Esophagus (tissue), 2 donors: ENCODE data around the gene TOX3. TPM values are rescaled to one million over a fixed set of nuclear protein-coding genes. Genes with fewer than 3 reads are reported as not detected.

ENCODE experiments used
- H3K27ac ChIP-seq, 2 donors: one replicate each; pipeline ENCODE4 v1.5.1; 2013; ENCODE audit warnings: low read depth in 2 of 2, mild to moderate bottlenecking in 2 of 2, inconsistent platforms in 1 of 2, low read length in 1 of 2, moderate library complexity in 1 of 2
- H3K27me3 ChIP-seq, 2 donors: one replicate each; pipeline ENCODE4 v1.6.1; 2013; ENCODE audit warnings: low read length in 2 of 2, control low read depth in 1 of 2, mild to moderate bottlenecking in 1 of 2; ENCODE audit not compliant: insufficient read depth in 2 of 2, control insufficient read depth in 1 of 2
- H3K36me3 ChIP-seq, 2 donors: one replicate each; pipeline ENCODE4 v1.6.1; 2013; ENCODE audit warnings: low read length in 1 of 2; ENCODE audit not compliant: control insufficient read depth in 2 of 2, insufficient read depth in 2 of 2
- H3K4me1 ChIP-seq, 2 donors: one replicate each; pipeline ENCODE4 v1.6.1; 2013; ENCODE audit warnings: low read length in 1 of 2; ENCODE audit not compliant: control insufficient read depth in 2 of 2, insufficient read depth in 2 of 2
- H3K4me3 ChIP-seq, 2 donors: one replicate each; pipeline ENCODE4 v1.5.1; 2013; ENCODE audit warnings: low read length in 2 of 2, mild to moderate bottlenecking in 2 of 2, low read depth in 1 of 2, moderate library complexity in 1 of 2
- H3K9me3 ChIP-seq, 2 donors: one replicate each; pipeline ENCODE4 v1.6.1; 2013; ENCODE audit warnings: mild to moderate bottlenecking in 2 of 2, low read depth in 1 of 2, low read length in 1 of 2, moderate library complexity in 1 of 2; ENCODE audit not compliant: control insufficient read depth in 2 of 2, insufficient read depth in 1 of 2
- WGBS, 2 donors: extraction: QIAGEN DNeasy Blood & Tissue Kit; methylation state at CpG; one replicate each; pipeline ENCODE4 v1.1.7; 2013; 5-methylcytosine and 5-hydroxymethylcytosine counted together
- polyA plus RNA-seq, 2 donors: library from polyadenylated mRNA; stranded (reverse); fragments of 200-250 nt; gene quantifications; one replicate each; pipeline ENCODE4 v1.2.3, GENCODE V29; 2013
- donor health status: healthy with polysubstance abuse.
- donor health status: Bipolar disorder and iron deficiency.

Gene TOX3
- polyA plus RNA-seq, 2 donors: 0.04 to 0.07 TPM

DNA sequence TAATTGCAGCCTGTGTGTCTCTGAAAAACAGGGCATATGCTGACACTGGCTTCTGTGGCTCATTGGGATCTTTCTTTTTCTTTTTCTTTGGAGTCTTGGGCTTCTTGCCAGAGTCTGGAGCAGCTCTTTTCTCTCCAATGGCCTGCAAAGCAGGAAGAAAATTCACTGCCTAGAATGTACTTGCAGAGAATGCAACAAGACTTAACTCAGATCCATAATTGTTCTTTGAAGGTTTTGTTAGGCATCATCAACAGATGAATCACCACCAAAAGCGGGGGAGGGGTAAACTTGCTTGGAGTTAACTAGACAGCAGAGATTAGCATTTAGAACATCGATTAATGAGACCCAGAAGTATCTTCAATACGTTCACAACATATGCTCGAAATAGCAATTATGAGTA is 100.9 kb downstream of the TOX3 start:
- no peaks in the 10 kb centered on the region for H3K4me1 ChIP-seq
- no peaks in the 10 kb centered on the region for H3K36me3 ChIP-seq
- H3K9me3 ChIP-seq: no peaks in the 10 kb centered on the region
- no peak overlapping the region for H3K27ac ChIP-seq
- H3K27me3 ChIP-seq: no peaks in the 10 kb centered on the region
- WGBS, 2 donors: 45 to 56% methylated on average over 4 of the region's 4 CpGs
- no peak overlapping the region for H3K4me3 ChIP-seq

GRCh38 chr16:52441886-52442285 is 105.1 kb downstream of the TOX3 start:
- Histone ChIP-seq H3K36me3 (no peaks in the 10 kb centered on the region), H3K27me3 (no peaks in the 10 kb centered on the region), H3K4me3 (no peak overlapping the region), H3K27ac (no peak overlapping the region), H3K9me3 (peaks cover 3% of the 10 kb centered on the region in 2 donors), H3K4me1 (no peaks in the 10 kb centered on the region)
- WGBS, 2 donors: 87 to 92% methylated on average over 3 of the region's 3 CpGs

DNA sequence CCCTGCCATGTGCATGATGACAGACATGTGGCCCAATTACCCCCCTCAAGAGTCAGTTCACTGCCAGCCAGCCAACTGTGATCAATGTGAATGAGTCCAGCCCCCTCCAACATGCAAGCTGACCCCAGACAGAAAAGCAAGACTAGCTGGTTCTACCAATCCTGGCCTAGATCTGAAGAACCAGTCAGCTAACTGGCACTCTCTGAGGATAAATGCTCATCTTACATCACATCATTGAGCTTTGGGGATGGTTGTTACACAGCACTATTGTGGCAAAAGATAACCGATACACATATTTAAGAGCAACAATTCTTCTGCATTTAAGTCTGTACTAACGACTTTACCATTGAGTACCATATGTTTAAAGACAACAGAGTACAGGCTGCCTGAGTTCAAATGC is 106.7 kb downstream of the TOX3 start:
- no peaks in the 10 kb centered on the region for H3K4me1 ChIP-seq
- H3K36me3 ChIP-seq: no peaks in the 10 kb centered on the region
- WGBS, 2 donors: 88 to 98% methylated on average over 2 of the region's 2 CpGs
- H3K27ac ChIP-seq: no peak overlapping the region
- no peak overlapping the region for H3K4me3 ChIP-seq
- no peaks in the 10 kb centered on the region for H3K27me3 ChIP-seq
- peaks cover 3% of the 10 kb centered on the region in 2 donors for H3K9me3 ChIP-seq

- no peaks in the 10 kb centered on the region for H3K27me3 ChIP-seq
- H3K4me1 ChIP-seq: no peaks in the 10 kb centered on the region
- WGBS, 2 donors: 88 to 90% methylated on average over 5 of the region's 5 CpGs
- no peak overlapping the region for H3K27ac ChIP-seq
- no peak overlapping the region for H3K4me3 ChIP-seq
- no peaks in the 10 kb centered on the region for H3K36me3 ChIP-seq
- peaks cover 3% of the 10 kb centered on the region in 2 donors for H3K9me3 ChIP-seq
Observed at GRCh38 chr16:52439750-52440149, 107.2 kb downstream of the TOX3 start.

DNA sequence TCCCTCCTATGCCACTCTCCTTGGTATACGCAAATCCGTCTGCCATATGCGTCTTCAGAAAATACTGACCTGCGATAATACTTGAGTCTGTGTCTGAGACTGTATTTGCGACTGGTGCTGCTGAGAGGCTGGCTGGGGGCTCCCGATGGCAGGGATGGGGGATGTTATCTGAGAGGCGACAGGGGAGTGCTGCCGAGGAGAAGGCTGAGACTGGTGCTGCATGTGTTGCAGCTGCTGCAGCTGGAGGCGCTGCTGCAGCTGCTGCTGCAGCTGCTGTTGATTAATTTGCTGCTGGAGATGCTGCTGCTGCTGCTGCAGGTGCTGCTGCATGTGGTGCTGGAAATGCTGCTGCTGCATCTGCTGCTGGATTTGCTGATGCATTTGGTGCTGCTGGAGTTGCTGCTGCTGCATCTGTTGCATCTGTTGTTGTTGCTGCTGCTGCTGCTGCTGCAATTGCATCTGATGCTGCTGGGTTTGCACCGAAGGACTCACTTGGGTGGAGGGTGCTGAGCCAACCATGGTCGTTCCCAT is 107.7 kb downstream of the TOX3 start:
- Histone ChIP-seq H3K36me3 (no peaks in the 10 kb centered on the region), H3K4me3 (no peak overlapping the region), H3K9me3 (peaks cover 3% of the 10 kb centered on the region in 2 donors), H3K27me3 (no peaks in the 10 kb centered on the region), H3K27ac (no peak overlapping the region), H3K4me1 (no peaks in the 10 kb centered on the region)
- 85 to 88% methylated on average over 11 of the region's 11 CpGs for WGBS, 2 donors

DNA sequence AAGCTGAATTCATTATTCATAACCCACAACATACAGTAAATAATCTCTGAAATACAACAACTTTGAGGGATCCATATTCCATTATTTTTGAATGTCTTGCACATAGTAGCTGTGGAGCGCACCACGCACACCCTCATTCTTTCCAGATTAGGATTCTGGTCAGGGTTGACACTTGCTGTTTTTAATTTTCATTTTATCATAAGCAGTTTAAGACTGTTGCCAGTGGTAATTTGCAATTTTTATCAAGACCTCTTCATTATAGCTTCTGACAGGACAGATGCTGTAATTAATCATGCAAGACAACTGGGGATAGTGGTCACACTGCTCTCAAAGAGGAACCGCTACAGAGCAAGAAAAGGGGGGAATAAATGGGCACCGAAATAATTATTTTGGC is 109.7 kb downstream of the TOX3 start:
- Histone ChIP-seq H3K9me3 (peaks cover 3% of the 10 kb centered on the region in 2 donors), H3K4me3 (no peak overlapping the region)
- WGBS, 2 donors: 93 to 96% methylated on average over 4 of the region's 4 CpGs

DNA sequence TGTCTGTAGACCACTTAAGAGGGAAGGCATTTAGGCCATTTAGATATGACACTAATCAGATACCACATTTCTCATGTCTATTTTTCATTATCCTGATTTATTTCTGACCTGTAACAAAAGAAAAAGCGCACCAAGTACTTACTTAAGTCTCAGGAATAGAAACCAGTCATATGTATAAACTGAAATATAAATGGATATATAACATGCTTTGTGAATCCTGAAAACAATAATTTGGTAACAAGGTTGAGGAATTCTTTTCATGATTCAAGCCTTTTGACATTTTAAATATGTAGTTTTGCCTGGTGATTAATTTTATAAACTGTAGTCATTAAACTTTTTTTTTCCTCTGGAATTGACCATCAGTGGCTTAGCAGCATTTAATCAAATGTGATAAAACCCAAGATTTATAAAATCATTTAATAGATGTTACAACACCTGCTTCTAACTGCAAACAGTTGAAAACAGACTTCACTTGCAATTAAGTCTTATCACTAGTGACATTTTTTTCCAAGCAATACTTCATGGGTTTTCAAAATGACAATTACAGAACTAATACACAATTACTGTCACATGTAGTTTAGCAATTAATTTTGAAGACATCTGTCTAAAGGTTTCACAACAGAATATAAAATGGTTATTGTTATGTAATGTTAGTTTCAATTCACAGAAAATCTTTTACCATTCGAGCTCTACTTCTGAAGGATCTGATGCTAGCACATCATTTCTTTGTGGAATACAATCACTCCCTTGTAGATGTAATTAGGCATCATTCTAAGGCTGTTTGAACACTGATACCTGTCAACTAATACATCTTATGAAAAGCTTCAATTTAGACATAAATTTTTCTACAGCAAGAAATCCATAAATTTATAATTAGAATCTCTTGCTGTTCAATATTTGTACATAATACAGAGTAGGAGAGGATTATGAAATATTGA is 110.3 kb downstream of the TOX3 start:
- no peaks in the 10 kb centered on the region for H3K36me3 ChIP-seq
- H3K27ac ChIP-seq: no peak overlapping the region
- H3K4me1 ChIP-seq: no peaks in the 10 kb centered on the region
- no peaks in the 10 kb centered on the region for H3K27me3 ChIP-seq
- H3K9me3 ChIP-seq: peaks cover 3% of the 10 kb centered on the region in 2 donors
- 79 to 80% methylated on average over 2 of the region's 2 CpGs for WGBS, 2 donors
- H3K4me3 ChIP-seq: no peak overlapping the region

More for the DNA sequence above, 109.7 kb downstream of the TOX3 start:
- Histone ChIP-seq H3K27ac (no peak overlapping the region), H3K27me3 (no peaks in the 10 kb centered on the region), H3K4me1 (no peaks in the 10 kb centered on the region), H3K36me3 (no peaks in the 10 kb centered on the region)

- H3K9me3 ChIP-seq: no peaks in the 10 kb centered on the region
- H3K4me1 ChIP-seq: no peaks in the 10 kb centered on the region
- H3K27me3 ChIP-seq: no peaks in the 10 kb centered on the region
- H3K27ac ChIP-seq: no peak overlapping the region
- no peaks in the 10 kb centered on the region for H3K36me3 ChIP-seq
- WGBS, 2 donors: 83 to 92% methylated on average over 1 of the region's 1 CpG
- no peak overlapping the region for H3K4me3 ChIP-seq
Observed at GRCh38 chr16:52434224-52434623, 112.7 kb downstream of the TOX3 start.

GRCh38 chr16:52433643-52434042 is 113.3 kb downstream of the TOX3 start:
- Histone ChIP-seq H3K27ac (no peak overlapping the region), H3K4me1 (no peaks in the 10 kb centered on the region), H3K27me3 (no peaks in the 10 kb centered on the region), H3K36me3 (no peaks in the 10 kb centered on the region), H3K9me3 (no peaks in the 10 kb centered on the region), H3K4me3 (no peak overlapping the region)
- 71 to 73% methylated on average over 2 of the region's 2 CpGs for WGBS, 2 donors

DNA sequence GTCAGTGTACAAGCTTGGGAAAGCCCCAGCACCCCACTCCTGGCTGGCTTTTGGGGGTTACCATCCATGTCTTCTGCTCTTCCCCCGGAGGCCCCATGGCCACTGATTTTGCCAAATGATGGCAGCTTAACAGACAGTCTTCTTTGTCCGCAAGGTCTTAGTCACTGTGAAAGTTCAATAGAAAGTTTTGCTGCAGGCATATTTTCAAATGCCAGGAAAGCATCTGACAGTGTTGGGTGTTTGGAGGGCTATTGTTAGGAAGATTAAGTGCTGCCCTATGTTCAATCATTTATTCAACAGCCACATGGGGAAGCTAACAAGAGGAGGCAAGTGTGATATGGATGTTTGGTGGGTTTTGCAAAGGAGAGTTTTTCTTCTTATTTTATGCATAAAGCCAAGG is 122.4 kb downstream of the TOX3 start:
- 59 to 67% methylated on average over 2 of the region's 2 CpGs for WGBS, 2 donors
- no peaks in the 10 kb centered on the region for H3K4me1 ChIP-seq
- no peaks in the 10 kb centered on the region for H3K36me3 ChIP-seq
- no peak overlapping the region for H3K4me3 ChIP-seq
- H3K27ac ChIP-seq: no peak overlapping the region
- no peaks in the 10 kb centered on the region for H3K9me3 ChIP-seq
- H3K27me3 ChIP-seq: no peaks in the 10 kb centered on the region
